PC-9 (cell line): ENCODE data around the gene TMEM161A. TPM values are rescaled to one million over a fixed set of nuclear protein-coding genes. Genes with fewer than 3 reads are reported as not detected.

Experiments
- BruUV-seq: library from RNA; stranded (reverse); fragments of 400-500 nt; replicated peaks from 2 replicates; lab custom pipeline; 2021; lab: Mats Ljungman, UMichigan
- CTCF ChIA-PET: fragments of 300-600 bp; sonication (Branson Sonifier 250); formaldehyde crosslinking; loops from one replicate; lab custom pipeline; 2022; ENCODE audit warnings: antibody characterized with exemption; lab: Charles Lee
- POLR2A ChIA-PET: fragments of 300-600 bp; sonication (Branson Sonifier 250); formaldehyde crosslinking; loops from one replicate; lab custom pipeline; 2022; ENCODE audit warnings: antibody characterized with exemption; ENCODE audit not compliant: unreplicated experiment; lab: Charles Lee
- DNase-seq, 2 experiments: peaks; one replicate each; pipeline versions ENCODE4 v3.0.0 to v3.0.0-alpha.2; 2015 to 2022; ENCODE audit warnings: mixed read lengths in 1 of 2
- H2AFZ ChIP-seq: fragments of 200-600 bp; sonication (generic); 2 replicates; pipeline ENCODE4 v1.8.1; 2017; ENCODE audit warnings: antibody characterized with exemption
- H3F3A ChIP-seq: fragments of 200-600 bp; sonication (generic); 2 replicates; pipeline ENCODE4 v1.8.1; 2017; ENCODE audit warnings: antibody characterized with exemption, mild to moderate bottlenecking, low read depth; ENCODE audit not compliant: insufficient read depth
- H3K27ac ChIP-seq: fragments of 200-600 bp; sonication (generic); 2 replicates; pipeline ENCODE4 v1.6.1; 2016; ENCODE audit warnings: mixed run types
- H3K27me3 ChIP-seq: fragments of 200-600 bp; sonication (generic); 2 replicates; pipeline ENCODE4 v1.6.1; 2016; ENCODE audit warnings: low read depth, mixed run types; ENCODE audit not compliant: insufficient read depth
- H3K36me3 ChIP-seq: fragments of 200-600 bp; sonication (generic); 2 replicates; pipeline ENCODE4 v1.6.1; 2016; ENCODE audit warnings: low read depth, mixed run types
- H3K4me1 ChIP-seq: fragments of 200-600 bp; sonication (generic); replicated peaks from 2 replicates; pipeline ENCODE4 v1.6.1; 2016; ENCODE audit warnings: mixed run types; ENCODE audit not compliant: insufficient read depth
- H3K4me2 ChIP-seq: fragments of 200-600 bp; sonication (generic); 2 replicates; pipeline ENCODE4 v1.6.1; 2017; ENCODE audit warnings: mixed run types
- H3K4me3 ChIP-seq: fragments of 200-600 bp; sonication (generic); 2 replicates; pipeline ENCODE4 v1.6.1; 2016; ENCODE audit warnings: mixed run types
- H3K79me2 ChIP-seq: fragments of 200-600 bp; sonication (generic); 2 replicates; pipeline ENCODE4 v1.6.1; 2017; ENCODE audit warnings: low read depth, mixed run types
- H3K9me2 ChIP-seq: fragments of 200-600 bp; sonication (generic); 2 replicates; pipeline ENCODE4 v1.8.1; 2017; ENCODE audit warnings: mild to moderate bottlenecking; ENCODE audit not compliant: insufficient read depth
- H3K9me3 ChIP-seq: fragments of 200-600 bp; sonication (generic); 2 replicates; pipeline ENCODE4 v1.8.1; 2016; ENCODE audit warnings: low read depth; ENCODE audit not compliant: insufficient read depth
- H4K20me1 ChIP-seq: fragments of 200-600 bp; sonication (generic); 2 replicates; pipeline ENCODE4 v1.8.1; 2017; ENCODE audit not compliant: insufficient read depth
- EZH2 ChIP-seq: fragments of 200-600 bp; sonication (generic); IDR thresholded peaks from 2 replicates; pipeline ENCODE4 v1.8.0; 2017; ENCODE audit warnings: antibody characterized with exemption, low read depth
- intact Hi-C: fragments of 100-400 bp; cut with micrococcal nuclease; formaldehyde crosslinking; loops from one replicate; pipeline ENCODE4 v1.10.0; 2022; ENCODE audit not compliant: unreplicated experiment
- total RNA-seq: library from RNA; stranded (reverse); gene quantifications from 2 replicates; pipeline ENCODE4 v1.2.3, GENCODE V29; 2021
- TF ChIP-seq, protein P1 (sequence below): fragments of 200-600 bp; sonication (generic); conservative IDR thresholded peaks from 2 replicates; pipeline ENCODE4 v1.6.1; 2017; ENCODE audit warnings: mixed run types, antibody characterized with exemption, mild to moderate bottlenecking, moderate library complexity

The TMEM161A gene
- total RNA-seq, 1 experiment from 2014 or later, result 41.1 TPM

DNA sequence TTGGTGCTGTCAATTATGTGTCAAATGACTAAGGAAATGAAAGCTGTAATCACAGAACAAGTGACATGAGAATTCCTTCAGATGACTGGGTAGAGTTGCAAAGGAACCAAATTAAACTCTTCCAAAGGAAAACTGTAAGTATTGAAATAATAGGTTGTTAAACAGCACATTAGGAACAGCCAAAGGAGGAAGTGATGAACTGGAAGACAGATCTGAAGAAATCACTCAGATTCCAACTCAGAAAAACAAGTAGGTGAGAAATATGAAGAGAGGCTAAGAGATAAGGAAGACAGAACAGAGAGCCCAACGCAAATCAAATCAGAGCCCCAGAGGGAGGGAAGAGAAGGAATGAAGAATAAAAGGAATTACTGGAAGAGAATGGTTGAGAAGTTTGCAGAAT is 15.4 kb downstream of the TMEM161A start:
- no peak overlapping the region for H3K4me2 ChIP-seq
- H3K4me1 ChIP-seq, result no peaks in the 10 kb centered on the region
- no peak for TF ChIP-seq EZH2
- TF ChIP-seq, protein P1, sequence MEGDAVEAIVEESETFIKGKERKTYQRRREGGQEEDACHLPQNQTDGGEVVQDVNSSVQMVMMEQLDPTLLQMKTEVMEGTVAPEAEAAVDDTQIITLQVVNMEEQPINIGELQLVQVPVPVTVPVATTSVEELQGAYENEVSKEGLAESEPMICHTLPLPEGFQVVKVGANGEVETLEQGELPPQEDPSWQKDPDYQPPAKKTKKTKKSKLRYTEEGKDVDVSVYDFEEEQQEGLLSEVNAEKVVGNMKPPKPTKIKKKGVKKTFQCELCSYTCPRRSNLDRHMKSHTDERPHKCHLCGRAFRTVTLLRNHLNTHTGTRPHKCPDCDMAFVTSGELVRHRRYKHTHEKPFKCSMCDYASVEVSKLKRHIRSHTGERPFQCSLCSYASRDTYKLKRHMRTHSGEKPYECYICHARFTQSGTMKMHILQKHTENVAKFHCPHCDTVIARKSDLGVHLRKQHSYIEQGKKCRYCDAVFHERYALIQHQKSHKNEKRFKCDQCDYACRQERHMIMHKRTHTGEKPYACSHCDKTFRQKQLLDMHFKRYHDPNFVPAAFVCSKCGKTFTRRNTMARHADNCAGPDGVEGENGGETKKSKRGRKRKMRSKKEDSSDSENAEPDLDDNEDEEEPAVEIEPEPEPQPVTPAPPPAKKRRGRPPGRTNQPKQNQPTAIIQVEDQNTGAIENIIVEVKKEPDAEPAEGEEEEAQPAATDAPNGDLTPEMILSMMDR, result no peak
- no peak overlapping the region for H3K4me3 ChIP-seq
- H3K36me3 ChIP-seq, result 0 out of 2 replicates have a peak, but pooled peaks cover 10% of the 10 kb centered on the region
- H3K27me3 ChIP-seq, result no peaks in the 10 kb centered on the region
- H3K79me2 ChIP-seq, result no peaks in the 10 kb centered on the region
- ChIA-PET CTCF (interaction anchor here (0.7 kb wide), 1 partner anchor 11 kb away, joined by 4 read pairs; no protein-coding TSS in a partner anchor), POLR2A (interaction anchor here (0.6 kb wide), 1 partner anchor 52 kb away, joined by 14 read pairs; no protein-coding TSS in a partner anchor)
- no TSS peak for BruUV-seq
- no peak overlapping the region for H3K27ac ChIP-seq
- peaks cover 3% of the 10 kb centered on the region; the same call in 1 of the 2 replicates for H3K9me3 ChIP-seq
- intact Hi-C loops, result no loop called here
- DNase-seq, result no peak
- no peaks in the 10 kb centered on the region for H3K9me2 ChIP-seq
- peaks cover 1% of the 10 kb centered on the region; the same call in 1 of the 2 replicates for H4K20me1 ChIP-seq
- peaks cover 5% of the 10 kb centered on the region; the same call in 1 of the 2 replicates for H3F3A ChIP-seq
- no peak overlapping the region for H2AFZ ChIP-seq

DNA sequence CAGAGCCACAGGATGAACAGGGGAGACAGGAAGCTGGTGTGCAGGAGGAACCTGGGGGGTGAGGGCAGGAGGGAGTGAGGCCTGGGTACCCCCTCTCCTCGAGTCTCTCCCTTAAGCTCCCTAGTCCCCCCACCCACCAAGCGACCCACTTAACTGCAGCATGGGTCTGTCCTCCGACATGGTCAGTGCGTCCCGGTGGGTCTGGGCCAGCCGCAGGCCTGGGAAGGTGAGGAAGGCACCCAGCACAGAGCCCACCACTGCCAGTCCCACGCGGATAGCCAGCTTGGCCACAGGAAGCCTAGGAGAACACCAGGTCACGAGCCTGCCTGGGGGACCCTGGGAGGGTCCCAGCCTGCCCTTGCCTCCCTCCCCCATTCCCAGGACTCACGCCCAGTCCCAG is 16.9 kb downstream of the TMEM161A start:
- H3K79me2 ChIP-seq, result no peaks in the 10 kb centered on the region
- no peak overlapping the region for H3K27ac ChIP-seq
- ChIA-PET CTCF (no interaction called here), POLR2A (no interaction called here)
- H3K4me3 ChIP-seq, result no peak overlapping the region
- BruUV-seq, result no TSS peak
- DNase-seq, result no peak
- H3K27me3 ChIP-seq, result no peaks in the 10 kb centered on the region
- no peak overlapping the region for H3K4me2 ChIP-seq
- no peak overlapping the region for H2AFZ ChIP-seq
- no peaks in the 10 kb centered on the region for H3K9me2 ChIP-seq
- intact Hi-C loops, result no loop called here
- no peak for TF ChIP-seq EZH2
- TF ChIP-seq, protein P1, result no peak
- H3K36me3 ChIP-seq, result 0 out of 2 replicates have a peak, but pooled peaks cover 10% of the 10 kb centered on the region
- H3K9me3 ChIP-seq, result peaks cover 3% of the 10 kb centered on the region; the same call in 1 of the 2 replicates
- no peaks in the 10 kb centered on the region for H3K4me1 ChIP-seq
- H3F3A ChIP-seq, result peaks cover 12% of the 10 kb centered on the region
- no peaks in the 10 kb centered on the region for H4K20me1 ChIP-seq

DNA sequence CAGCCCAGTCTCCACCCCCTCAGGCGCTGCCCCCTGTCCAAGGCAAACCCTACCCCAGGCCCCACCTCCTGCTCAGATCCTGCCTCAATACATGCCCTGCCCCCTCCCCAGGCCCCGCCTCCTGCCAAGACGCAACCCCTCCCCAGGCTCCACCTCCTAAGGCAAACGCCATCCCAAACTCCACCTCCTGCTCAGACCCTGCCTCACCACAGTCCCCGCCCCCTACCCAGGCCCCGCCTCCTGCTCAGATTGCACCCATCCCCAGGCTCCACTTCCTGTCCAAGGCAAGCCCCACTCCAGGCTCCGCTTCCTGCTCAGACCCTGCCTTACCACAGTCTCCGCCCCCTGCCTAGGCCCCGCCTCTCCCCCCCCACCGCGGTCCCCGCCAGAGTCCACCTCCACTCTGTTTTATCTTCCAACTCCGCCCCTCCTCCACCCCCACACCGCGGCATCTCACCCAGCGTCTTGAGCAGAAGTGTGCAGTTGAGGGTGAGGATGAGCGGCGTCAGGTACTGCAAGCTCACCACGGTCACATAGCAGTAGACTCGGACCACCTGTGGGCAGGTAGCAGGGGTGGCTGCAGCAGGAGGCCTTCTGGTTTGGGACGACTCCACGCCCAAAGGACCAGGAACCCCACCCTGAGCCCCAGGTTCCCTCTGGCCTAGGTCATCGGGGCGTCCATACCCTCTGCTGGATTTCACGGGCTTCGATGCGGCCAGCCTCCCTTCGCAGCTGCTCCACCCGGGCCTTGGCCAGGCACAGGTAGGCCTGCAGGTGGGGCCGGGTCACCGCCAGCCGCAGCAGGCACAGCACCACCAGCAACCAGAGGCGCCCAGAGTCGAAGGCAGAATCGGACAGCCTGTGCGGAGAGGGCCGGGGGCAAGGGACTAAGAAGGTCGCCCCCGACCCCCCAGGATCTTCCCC is 17.7 kb downstream of the TMEM161A start:
- Histone ChIP-seq H3K9me2 (no peaks in the 10 kb centered on the region), H3K4me1 (no peaks in the 10 kb centered on the region), H3K79me2 (no peaks in the 10 kb centered on the region), H3K4me3 (no peak overlapping the region), H3K9me3 (peaks cover 3% of the 10 kb centered on the region; the same call in 1 of the 2 replicates), H3F3A (peaks cover 15% of the 10 kb centered on the region), H3K27me3 (no peaks in the 10 kb centered on the region), H4K20me1 (no peaks in the 10 kb centered on the region), H2AFZ (no peak overlapping the region), H3K27ac (no peak overlapping the region), H3K36me3 (0 out of 2 replicates have a peak, but pooled peaks cover 10% of the 10 kb centered on the region), H3K4me2 (no peak overlapping the region)
- TF ChIP-seq, protein P1, result no peak
- TF ChIP-seq EZH2, result no peak
- intact Hi-C loops, result no loop called here
- CTCF ChIA-PET, result no interaction called here
- DNase-seq, result peak in 1 of 2 experiments; percentile 50
- POLR2A ChIA-PET, result no interaction called here
- BruUV-seq, result no TSS peak
